Astrocyte of the cerebellum (primary cell): ENCODE data around the gene CLCNKA.
"Not testable (repeated sequence)": the region's sequence is repeated elsewhere in the genome, so short reads cannot be mapped to it uniquely, and the experiment has no call there.

Source experiments
- DNase-seq: peaks from one replicate; pipeline ENCODE4 v3.0.0-alpha.2; 2011; ENCODE audit warnings: low read depth
- H3K4me3 ChIP-seq: 2 replicates; pipeline ENCODE4 v1.5.1; 2011; ENCODE audit warnings: mild to moderate bottlenecking, low read depth, low read length, moderate library complexity
- in situ Hi-C: cut with HindIII; loops from 2 replicates; pipeline ENCODE4 v1.10.0; 2017; ENCODE audit warnings: low sequenced_read_pairs
- TF ChIP-seq, protein P1 (sequence below): IDR thresholded peaks from 2 replicates; pipeline ENCODE4 v1.5.1; 2012; ENCODE audit warnings: low read length, low read depth, moderate library complexity, mild to moderate bottlenecking; ENCODE audit errors: missing control alignments

Gene CLCNKA

DNA sequence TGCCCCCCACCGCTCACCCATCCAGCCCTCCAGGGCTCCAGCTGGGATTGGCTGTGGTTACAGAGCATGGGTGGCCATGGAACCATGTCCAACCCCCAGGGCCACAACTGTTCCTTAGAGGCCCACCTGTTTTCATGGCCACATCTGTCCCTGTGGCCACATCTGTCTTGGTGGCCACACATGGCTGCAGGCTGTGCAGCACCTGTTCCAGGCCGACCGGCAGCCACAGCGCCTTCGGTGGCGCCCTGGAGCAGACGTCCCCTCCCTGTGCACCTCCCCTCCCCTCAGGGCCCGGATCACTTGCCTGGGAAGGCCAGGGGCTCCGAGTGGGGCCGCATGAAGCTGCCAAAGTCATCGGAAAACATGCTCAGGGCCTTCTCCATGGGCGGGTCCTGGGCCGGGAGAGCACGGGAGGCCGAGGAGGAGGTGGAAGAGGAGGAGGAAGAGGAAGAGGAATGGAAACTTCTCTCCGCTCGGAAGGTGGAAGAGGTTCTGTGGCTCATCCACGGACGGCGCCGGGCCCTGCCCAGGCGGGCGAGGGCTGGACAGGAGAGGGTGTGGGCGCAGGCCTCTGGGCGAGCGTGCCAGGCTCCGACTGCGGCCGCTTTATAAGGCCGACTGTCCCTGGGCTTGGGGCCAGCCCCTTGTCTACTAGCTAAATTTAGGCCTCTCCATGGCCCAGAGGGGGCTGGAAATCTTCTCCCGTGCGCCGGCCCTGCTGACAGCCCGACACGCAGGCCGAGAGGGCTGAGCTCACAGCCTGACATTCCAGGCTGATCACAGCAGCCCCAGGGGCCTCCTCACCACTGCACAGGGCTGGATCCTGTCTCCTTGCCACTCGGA, 4.2 kb upstream of the CLCNKA start, which contains the start of gene HSPB7:
Gene HSPB7, minus strand, starts transcription at position 583 of the 843 bp plus-strand sequence. Its CDS starts 80 bp downstream, at position 503.
- H3K4me3 ChIP-seq = no peak within 1 kb of the TSS
- in situ Hi-C loops = no loop called here
- no peak for DNase-seq
- TF ChIP-seq, protein P1, sequence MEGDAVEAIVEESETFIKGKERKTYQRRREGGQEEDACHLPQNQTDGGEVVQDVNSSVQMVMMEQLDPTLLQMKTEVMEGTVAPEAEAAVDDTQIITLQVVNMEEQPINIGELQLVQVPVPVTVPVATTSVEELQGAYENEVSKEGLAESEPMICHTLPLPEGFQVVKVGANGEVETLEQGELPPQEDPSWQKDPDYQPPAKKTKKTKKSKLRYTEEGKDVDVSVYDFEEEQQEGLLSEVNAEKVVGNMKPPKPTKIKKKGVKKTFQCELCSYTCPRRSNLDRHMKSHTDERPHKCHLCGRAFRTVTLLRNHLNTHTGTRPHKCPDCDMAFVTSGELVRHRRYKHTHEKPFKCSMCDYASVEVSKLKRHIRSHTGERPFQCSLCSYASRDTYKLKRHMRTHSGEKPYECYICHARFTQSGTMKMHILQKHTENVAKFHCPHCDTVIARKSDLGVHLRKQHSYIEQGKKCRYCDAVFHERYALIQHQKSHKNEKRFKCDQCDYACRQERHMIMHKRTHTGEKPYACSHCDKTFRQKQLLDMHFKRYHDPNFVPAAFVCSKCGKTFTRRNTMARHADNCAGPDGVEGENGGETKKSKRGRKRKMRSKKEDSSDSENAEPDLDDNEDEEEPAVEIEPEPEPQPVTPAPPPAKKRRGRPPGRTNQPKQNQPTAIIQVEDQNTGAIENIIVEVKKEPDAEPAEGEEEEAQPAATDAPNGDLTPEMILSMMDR = no peak

DNA sequence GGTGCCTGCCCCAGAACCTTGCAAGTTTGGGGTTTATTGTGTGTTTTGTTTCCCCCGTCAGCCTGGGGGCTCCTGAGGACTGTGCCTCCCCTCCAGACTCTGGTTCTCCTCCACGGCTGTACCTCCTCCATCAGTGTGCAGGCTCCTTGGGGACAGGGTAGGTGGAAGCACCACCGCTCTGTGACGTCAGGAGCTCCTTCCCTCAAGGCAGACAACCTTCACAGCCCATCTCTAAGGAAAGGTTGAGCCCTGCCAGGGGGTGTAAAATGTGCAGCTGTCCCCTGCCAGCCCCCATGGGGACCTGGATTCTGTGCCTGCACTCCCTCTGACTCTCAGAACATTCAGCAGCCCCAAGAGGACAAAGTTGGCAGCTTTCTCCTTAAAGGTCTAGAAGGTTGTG, 3.5 kb upstream of the CLCNKA start:
- H3K4me3 ChIP-seq = no peak overlapping the region
- no peak for DNase-seq
- in situ Hi-C loops = no loop called here
- TF ChIP-seq, protein P1 = no peak

DNA sequence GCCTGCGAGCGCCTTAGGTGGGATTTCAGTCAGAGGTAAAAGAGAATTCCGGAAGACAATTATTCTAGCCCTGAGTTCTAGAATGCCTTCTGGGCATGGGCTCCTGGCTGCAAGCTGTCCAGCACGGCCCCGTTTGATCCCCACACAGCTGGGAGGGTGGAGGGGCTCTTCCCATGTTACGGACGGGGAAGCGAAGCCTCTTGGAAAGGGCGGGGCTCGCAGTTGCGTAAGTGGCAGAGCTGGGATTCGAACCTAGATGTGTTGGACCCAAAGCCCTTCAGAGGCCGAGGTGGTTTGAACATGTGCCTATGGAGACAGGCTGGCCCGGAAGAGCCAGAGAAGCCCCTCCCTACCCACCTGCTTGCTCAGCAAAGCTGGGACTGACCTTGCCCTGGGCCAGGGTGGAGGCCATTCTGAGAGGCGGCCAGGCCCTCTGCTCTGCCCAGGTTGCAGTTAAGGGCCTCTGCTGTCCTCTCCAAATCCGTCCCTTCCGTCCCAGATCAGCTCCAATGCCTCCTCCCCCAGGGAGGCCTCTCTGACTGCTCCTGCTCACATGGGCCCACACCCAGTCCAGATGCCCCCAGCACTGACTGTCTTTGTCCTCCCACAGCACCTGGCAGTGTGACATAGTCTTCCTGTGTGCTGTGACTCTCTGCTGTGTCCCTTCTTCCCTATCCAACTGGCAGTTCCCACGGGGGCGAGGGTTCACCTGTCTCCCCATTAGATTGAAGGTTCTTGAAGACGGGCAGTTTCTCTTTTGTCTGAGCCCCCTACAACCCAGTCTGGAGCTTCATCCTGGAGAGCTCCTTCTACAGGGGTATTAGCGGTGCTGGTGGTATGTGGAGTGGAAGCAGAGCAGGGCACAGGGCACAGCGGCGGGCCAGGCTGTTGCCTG, 2.8 kb upstream of the CLCNKA start:
- no peak for DNase-seq
- H3K4me3 ChIP-seq = no peak overlapping the region
- in situ Hi-C loops = no loop called here
- TF ChIP-seq, protein P1 = no peak

DNA sequence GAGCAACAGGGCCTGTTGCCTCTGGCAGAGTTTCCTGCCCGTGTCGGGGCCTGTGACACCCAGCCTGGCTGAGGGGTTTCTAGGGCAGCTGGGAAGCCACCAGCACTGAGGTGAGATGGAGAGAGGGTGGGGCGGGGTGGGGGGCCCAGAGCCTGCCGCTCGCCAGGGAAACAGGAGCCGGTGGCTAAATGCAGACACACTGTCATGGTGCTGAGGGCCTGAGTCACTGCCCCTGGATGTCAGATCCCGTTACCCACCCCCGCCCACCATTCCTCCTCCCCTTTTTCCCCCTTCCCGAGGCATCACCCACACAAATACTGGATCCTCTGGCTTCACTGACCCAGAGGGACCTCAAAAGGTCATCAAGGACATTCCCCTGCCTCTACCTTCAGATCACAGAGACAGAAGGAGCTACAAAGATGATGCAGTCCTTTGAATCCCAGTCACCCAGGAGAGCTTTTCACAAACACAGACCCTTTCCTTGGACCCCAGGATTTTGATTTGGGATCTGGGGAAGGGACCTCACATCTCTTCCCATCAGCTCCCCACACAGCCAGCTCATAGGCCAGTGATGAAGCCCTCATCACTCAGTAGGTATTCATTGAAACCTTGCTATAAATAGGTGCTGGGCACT, 2.1 kb upstream of the CLCNKA start:
- H3K4me3 ChIP-seq = no peak overlapping the region
- TF ChIP-seq, protein P1 = no peak
- no peak for DNase-seq
- in situ Hi-C loops = no loop called here

DNA sequence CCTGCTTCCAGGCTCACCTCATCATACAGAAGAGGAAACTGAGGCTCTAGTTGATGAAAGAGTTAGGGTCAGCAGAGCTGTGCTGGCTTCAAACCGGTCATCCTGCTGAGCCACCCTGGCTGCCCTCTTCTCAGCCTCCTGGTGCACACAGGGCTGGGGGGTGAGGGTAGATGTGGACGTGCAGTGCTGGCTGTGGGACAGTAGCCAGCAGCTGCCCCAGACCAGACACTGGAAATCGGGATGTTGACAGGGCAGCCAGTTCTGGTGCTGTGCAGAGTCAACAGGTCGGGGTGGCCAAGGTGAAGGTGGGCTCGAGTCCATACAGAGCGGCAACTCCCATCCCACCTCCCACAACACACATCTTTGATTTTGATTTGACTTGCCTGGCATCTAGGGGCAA, 1.5 kb upstream of the CLCNKA start:
- no peak for DNase-seq
- H3K4me3 ChIP-seq = no peak overlapping the region
- TF ChIP-seq, protein P1 = no peak
- in situ Hi-C loops = no loop called here

DNA sequence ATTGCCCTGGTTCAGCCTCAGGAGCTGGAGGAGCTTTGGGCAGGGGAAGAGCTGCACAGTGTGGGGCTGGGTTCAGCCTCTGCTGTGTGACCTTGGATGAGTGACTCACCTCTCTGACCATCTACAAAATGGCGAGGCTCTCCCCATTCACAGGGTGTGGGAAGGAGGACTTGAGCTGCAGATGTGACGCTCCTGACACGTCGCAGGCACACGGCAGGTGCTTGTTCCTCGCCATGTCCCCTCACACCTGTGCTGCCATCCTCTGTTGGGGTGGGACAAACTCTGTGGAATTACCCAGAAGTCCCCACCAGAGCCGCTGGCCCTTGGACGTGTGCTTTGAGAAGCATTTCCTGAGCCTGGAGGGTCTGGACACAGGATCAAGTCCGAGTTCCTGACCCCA, 958 bp upstream of the CLCNKA start:
- in situ Hi-C loops, H3K4me3 ChIP-seq, DNase-seq: not testable (repeated sequence)
